DOHH2 (cell line): ENCODE measurements around the gene RNF150.

Source experiments
- EZH2phosphoT487 ChIP-seq: fragments of 200-600 bp; sonication (generic); IDR thresholded peaks from 2 replicates; pipeline ENCODE4 v1.6.1; 2017; ENCODE audit warnings: borderline replicate concordance, mild to moderate bottlenecking, antibody characterized with exemption, low read length, moderate library complexity, mixed read lengths
- TF ChIP-seq, protein P1 (sequence below): fragments of 200-600 bp; sonication (generic); IDR thresholded peaks from one replicate; pipeline ENCODE4 v1.5.1; 2014; ENCODE audit warnings: antibody characterized with exemption, mild to moderate bottlenecking, low read depth, low read length; ENCODE audit not compliant: poor library complexity, severe bottlenecking

DNA sequence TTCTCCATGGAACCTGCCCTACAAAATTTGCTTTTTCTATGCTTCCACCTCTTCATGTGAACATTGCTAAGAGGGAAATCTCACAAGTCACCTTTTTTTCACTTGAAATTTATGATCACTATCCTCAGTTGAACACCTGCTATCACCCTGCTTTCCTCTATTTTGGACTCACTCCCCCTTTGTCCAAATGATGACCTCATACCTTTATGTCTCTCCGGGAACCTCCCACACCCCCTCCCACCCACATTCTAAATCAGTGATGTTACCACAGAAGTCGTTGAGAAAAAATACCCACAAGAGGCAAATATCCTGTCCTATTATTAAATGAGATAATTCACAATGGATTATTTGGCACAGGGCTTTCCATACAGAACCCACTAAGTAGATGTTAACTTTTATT, 156.5 kb downstream of the RNF150 start:
- no peak for TF ChIP-seq EZH2phosphoT487
- TF ChIP-seq, protein P1, sequence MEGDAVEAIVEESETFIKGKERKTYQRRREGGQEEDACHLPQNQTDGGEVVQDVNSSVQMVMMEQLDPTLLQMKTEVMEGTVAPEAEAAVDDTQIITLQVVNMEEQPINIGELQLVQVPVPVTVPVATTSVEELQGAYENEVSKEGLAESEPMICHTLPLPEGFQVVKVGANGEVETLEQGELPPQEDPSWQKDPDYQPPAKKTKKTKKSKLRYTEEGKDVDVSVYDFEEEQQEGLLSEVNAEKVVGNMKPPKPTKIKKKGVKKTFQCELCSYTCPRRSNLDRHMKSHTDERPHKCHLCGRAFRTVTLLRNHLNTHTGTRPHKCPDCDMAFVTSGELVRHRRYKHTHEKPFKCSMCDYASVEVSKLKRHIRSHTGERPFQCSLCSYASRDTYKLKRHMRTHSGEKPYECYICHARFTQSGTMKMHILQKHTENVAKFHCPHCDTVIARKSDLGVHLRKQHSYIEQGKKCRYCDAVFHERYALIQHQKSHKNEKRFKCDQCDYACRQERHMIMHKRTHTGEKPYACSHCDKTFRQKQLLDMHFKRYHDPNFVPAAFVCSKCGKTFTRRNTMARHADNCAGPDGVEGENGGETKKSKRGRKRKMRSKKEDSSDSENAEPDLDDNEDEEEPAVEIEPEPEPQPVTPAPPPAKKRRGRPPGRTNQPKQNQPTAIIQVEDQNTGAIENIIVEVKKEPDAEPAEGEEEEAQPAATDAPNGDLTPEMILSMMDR = no peak
